ENCODE measurements around the gene FAM83G.

GRCh38 chr17:18991531-18992315, 12.8 kb downstream of the FAM83G start:
- TF ChIP-seq POLR2AphosphoS5 (IDR thresholded peaks at IDR 0.05; ENCODE audit: low read depth, low read length) (no peak), POLR2A (IDR thresholded peaks at IDR 0.05; ENCODE audit: low read depth, low read length) (no peak)

Measured in GM12892 (cell line).